ENCODE results near the gene C19orf47.
"Not testable (repeated sequence)": the region's sequence is repeated elsewhere in the genome, so short reads cannot be mapped to it uniquely, and the experiment has no call there.

Gene C19orf47

GRCh38 chr19:40376286-40376862, 28.2 kb upstream of the C19orf47 start:
- no peak for DNase-seq (ENCODE audit: low read depth)

DNA sequence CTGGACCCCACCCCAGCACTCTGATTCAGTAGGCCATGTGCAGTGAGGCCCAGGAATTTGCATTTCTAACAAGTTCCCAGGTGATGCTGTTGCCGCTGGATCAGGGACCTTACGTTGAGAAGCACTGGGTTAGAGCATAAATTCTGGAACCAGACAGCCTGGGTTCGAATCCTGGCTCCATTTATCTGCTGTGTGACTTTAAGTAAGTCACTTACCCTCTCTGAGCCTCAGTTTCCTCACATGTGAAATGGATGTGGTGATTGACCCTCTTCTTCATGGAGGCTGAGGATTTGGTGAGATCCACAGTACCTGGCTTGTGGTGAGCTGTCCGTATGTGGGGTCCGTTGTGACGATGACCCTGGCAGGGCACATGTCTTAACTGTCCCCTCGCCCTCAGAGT, 25.9 kb upstream of the C19orf47 start:
- DNase-seq (ENCODE audit: low read depth): no peak

DNA sequence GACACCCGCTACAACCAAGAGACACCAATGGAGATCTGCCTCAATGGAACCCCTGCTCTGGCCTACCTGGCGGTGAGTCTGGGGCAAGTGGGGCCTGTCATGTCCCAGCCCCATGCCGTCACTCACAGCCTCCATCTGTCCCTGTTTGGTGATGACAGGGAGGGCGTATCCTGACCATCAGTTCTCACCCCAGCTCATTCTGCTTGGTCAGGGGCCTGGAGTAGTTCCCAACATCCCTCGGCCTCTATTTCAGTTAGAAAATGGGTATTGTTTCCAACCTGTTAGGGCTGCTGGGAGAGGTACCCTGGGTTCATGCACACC, 23.6 kb upstream of the C19orf47 start:
- no peak for DNase-seq (ENCODE audit: low read depth)

GRCh38 chr19:40370997-40371801, 23.0 kb upstream of the C19orf47 start:
- DNase-seq (ENCODE audit: low read depth): no peak

DNA sequence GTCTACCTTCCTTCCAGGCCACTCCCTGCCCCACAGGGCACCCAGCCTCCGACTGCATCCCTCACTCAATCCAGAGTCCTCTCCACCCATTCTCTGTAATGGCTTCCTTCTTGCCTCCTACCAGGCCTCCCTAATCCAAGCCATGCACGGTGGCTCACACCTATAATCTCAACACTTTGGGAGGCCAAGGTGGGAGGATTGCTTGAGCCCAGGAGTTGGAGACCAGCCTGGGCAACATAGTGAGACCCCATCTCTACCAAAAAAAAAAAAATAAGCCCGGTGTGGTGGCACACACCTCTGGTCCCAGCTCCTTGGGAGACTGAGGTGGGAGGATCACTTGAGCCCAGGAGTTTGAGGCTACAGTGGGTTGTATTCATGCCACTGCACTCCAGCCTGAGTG, 22.1 kb upstream of the C19orf47 start:
- DNase-seq (ENCODE audit: low read depth): not testable (repeated sequence)

DNA sequence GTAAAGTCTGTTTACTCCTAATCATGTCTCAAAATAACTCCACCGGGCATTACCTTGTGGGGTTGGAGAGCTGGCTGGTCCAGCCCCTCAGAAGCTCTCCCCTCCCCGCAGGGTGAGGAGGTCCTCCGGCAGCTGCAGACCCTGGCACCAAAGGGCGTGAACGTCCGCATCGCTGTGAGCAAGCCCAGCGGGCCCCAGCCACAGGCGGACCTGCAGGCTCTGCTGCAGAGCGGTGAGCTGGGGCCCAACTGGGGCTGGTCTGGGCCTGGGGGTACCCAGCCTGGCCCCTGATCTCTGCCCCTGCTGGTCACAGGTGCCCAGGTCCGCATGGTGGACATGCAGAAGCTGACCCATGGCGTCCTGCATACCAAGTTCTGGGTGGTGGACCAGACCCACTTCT, 21.6 kb upstream of the C19orf47 start:
- DNase-seq (ENCODE audit: low read depth): no peak

GRCh38 chr19:40367577-40368434, 19.6 kb upstream of the C19orf47 start:
- DNase-seq (ENCODE audit: low read depth): no peak

DNA sequence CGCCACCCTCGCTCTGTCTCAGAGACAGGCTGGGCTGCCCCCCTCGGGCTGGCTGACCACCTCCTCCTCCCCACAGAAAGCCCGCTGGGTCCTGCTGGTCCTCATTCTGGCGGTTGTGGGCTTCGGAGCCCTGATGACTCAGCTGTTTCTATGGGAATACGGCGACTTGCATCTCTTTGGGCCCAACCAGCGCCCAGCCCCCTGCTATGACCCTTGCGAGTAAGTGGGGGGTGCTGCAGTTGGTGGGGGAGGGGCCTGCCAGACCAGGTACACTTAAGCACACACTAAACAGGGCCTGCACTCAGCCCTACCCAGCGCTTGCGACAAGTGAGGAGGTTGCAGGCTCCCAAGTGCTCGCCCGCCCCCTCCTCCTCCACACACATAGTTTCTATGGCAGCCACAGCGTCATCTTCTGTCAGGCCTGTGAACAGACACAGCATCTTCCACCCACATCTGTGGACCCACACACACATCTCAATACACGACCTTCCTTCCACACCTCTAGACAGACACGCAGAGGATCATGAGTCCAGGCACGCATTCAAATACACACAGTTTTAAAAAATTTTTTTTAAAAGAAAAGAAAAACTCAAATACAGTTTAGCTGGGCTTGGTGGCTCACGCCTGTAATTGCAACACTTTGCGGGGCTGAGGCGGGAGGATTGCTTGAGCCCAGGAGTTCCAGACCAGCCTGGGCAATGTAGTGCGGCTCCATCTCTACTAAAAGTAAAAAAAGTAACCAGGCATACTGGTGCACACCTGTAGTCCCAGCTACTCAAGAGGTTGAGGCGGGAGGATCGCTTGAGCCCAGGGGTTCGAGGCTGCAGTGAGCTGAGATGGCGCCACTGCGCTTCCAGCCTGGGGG, 18.7 kb upstream of the C19orf47 start:
- peak; percentile 58 for DNase-seq (ENCODE audit: low read depth)

DNA sequence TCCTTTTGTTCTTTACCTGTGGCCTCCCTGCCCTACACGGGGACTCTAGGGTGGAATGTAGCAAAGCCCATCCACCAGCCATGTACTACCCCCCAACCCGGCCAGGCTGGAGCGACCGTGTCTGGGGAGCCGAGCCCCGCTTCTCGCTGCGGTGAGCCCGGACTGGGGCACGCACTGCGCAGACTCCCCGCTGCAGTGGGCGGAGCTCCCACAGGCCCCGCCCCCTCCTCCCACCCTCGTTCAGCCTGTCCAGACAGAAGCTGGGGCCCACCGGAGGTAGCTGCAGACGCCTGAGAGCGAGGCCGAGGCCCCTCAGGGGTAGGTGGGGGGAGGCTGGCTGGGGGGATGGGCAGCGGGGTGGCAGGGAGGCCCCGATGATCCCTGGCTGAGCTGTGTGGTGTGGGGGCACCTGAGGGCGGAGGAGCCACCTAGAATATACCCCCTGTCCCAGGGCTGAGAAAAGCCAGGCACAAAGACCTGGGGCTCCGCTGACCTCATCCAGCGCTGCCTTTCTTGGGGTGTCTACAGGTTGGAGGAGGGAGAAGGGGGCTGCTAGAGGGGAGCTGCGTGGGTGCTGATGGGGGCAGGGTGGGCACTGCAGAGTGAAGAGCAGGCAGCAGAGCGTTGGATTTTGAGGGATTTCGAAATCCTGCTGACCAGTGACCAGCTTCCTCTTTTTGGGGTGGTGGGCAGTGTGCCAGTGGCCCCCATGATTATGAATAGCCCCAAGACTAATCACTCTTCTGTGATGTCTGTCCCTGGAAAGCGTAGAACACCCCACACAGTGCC, 17.6 kb upstream of the C19orf47 start:
- DNase-seq (ENCODE audit: low read depth): peak; percentile 76

DNA sequence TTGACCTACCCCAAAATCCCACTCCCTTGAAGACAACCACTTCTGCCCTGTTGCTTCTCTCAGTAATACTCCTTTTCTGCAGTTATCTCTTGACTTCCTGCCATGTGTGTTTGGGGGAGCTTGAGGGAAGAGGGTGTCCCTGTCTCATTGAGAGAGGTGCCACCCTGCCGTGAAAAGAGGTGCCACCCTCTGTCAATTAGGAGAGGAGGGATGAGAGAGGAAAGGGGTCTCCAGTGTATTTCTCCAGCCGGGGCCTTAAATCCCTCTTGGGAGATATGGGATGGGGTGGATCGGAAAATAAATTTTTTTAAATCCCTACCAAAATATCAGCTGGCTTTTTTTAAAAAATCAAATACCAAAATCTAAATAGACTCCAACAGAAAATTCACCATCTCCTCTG, 16.8 kb upstream of the C19orf47 start:
- no peak for DNase-seq (ENCODE audit: low read depth)

- peak; percentile 54 for DNase-seq (ENCODE audit: low read depth)
Measured at GRCh38 chr19:40363069-40363468, 14.9 kb upstream of the C19orf47 start.

DNA sequence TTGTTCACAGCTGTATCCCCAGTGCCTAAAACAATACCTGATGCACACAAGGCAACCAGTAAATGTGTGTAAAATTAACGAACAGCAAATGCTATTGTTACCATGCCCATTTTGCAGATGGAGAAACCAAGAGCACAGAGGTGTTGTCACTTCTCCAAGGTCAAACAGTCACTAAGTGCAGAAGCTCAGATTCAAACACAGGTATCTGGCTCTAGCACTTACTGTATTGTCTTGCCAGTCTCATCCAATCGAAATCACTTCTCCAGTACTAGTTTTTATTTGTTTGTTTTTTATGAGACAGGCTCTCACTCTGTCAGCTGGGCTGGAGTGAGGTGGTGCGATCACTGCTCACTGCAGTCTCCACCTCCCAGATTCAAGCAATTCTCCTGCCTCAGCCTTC, 14.0 kb upstream of the C19orf47 start:
- no peak for DNase-seq (ENCODE audit: low read depth)

GRCh38 chr19:40360708-40361241, 12.6 kb upstream of the C19orf47 start:
- DNase-seq (ENCODE audit: low read depth): no peak

DNA sequence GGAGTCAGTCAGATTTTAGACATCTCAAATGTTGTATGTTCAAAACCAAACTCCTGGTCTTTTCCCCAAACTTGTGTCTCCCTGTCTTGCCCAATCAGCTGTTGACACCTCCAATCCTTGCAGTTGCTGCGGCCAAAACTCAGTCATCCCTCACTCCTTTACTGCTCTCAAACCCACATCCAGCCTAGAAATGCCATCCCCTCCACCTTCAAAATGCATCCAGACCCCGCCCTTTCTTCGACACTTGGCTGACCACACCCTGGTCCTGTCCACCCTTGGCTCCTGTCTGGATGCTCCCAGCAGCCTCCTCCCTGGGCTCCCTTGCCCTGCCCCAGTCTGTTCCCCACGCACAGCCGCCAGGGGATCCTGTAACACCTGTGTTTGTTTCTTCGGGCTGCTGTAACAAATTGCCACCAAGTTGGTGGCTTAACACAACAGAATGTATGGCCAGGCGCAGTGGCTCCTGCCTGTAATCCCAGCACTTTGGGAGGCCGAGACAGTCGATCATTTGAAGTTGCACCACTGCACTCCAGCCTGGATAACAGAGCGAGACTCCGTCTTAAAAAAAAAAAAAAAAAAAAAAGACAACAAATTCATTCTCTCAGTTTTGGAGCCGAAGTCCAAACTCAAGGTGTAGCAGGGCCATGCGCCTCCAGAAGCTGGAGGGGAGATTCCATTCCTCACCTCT, 12.0 kb upstream of the C19orf47 start:
- no peak for DNase-seq (ENCODE audit: low read depth)

- no peak for DNase-seq (ENCODE audit: low read depth)
Measured at GRCh38 chr19:40358773-40359172, 10.6 kb upstream of the C19orf47 start.

GRCh38 chr19:40357640-40358039, 9.4 kb upstream of the C19orf47 start:
- peak; percentile 34 for DNase-seq (ENCODE audit: low read depth)

- peak; percentile 46 for DNase-seq (ENCODE audit: low read depth)
Measured at GRCh38 chr19:40356681-40357595, 8.7 kb upstream of the C19orf47 start.

DNA sequence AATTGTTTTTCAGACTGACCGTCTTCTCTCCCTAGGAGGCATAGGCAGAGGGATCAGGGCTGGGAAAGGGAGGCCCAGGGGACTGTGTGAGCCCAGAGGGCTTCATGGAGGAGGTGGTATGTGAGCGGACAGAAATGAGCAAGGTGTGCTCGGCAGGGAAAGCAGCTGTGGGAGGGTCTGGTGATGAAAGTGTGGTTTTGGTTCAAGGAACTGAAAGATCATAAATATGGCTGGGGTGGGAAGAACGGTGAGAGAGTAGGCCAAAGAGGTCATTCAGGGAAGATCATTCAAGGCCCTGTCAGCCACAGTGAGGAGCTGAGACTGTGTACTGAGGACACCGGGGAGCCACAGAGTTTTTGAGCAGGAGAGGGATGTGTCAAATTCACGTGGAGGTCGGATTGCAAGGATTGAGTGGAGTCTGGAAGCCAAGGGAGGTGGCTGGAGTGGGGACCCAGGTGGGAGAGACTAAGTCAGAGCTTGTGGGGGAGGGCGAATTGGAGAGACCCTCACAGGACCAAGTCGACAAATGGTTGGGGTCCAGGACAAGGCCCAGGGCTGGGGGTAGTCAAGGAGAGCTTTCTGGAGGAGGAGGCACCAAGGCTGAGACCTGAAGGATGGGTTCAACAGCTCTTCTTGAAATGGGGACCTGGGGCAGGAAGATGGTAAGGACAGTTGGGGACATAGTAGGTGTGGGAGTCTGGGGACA, 7.9 kb upstream of the C19orf47 start:
- no peak for DNase-seq (ENCODE audit: low read depth)
